K562 (cell line): ENCODE data around the gene RREB1.

Source experiments
- FOSL1 ChIP-seq: fragments of 200-800 bp; sonication (Bioruptor generic); conservative IDR thresholded peaks from 2 replicates; pipeline ENCODE4 v1.6.1; 2016; ENCODE audit warnings: missing genetic modification characterization, missing compliant biosample characterization
- NFE2L1 ChIP-seq: fragments of 450-650 bp; IDR thresholded peaks from 2 replicates; pipeline ENCODE4 v1.6.1; 2016; ENCODE audit warnings: missing genetic modification characterization, low read depth, mild to moderate bottlenecking, missing compliant biosample characterization, moderate library complexity, borderline replicate concordance
- POLR2A ChIP-seq: fragments of 450-650 bp; conservative IDR thresholded peaks from 2 replicates; pipeline ENCODE4 v1.6.1; 2016
- POLR2AphosphoS5 ChIP-seq: IDR thresholded peaks from 2 replicates; pipeline ENCODE4 v1.6.1; 2011; ENCODE audit warnings: mild to moderate bottlenecking, low read depth, low read length, moderate library complexity; ENCODE audit not compliant: control insufficient read depth, insufficient read depth
- RAD21 ChIP-seq, 2 experiments: fragments of 250-450 bp in 1 of 2; fragments of 450-650 bp in 1 of 2; sonication (Bioruptor Pico) in 1 of 2; formaldehyde crosslinking in 1 of 2; IDR thresholded peaks in 1 of 2; conservative IDR thresholded peaks in 1 of 2; 2 replicates each; pipeline versions ENCODE4 v1.4.0 to v1.8.0; 2020 to 2022; ENCODE audit warnings: mild to moderate bottlenecking in 2 of 2, moderate library complexity in 1 of 2
- ZNF184 ChIP-seq: sonication (generic); formaldehyde crosslinking; IDR thresholded peaks from 2 replicates; pipeline ENCODE4 v1.5.0; 2020; ENCODE audit warnings: missing genetic modification reagents
- ZNF696 ChIP-seq: fragments of 250-450 bp; sonication (Bioruptor Pico); conservative IDR thresholded peaks from 2 replicates; pipeline ENCODE4 v1.4.0; 2020; ENCODE audit warnings: mild to moderate bottlenecking, moderate library complexity
- TF ChIP-seq, protein P1 (sequence below): sonication (generic); formaldehyde crosslinking; IDR thresholded peaks from 2 replicates; pipeline ENCODE4 v1.8.1; 2022; ENCODE audit warnings: missing genetic modification reagents
- TF ChIP-seq, protein P2 (sequence below): IDR thresholded peaks from 2 replicates; pipeline ENCODE4 v1.6.1; 2011; ENCODE audit warnings: borderline replicate concordance, low read depth, mild to moderate bottlenecking, moderate library complexity, low read length; ENCODE audit not compliant: insufficient read depth, poor library complexity, severe bottlenecking

DNA sequence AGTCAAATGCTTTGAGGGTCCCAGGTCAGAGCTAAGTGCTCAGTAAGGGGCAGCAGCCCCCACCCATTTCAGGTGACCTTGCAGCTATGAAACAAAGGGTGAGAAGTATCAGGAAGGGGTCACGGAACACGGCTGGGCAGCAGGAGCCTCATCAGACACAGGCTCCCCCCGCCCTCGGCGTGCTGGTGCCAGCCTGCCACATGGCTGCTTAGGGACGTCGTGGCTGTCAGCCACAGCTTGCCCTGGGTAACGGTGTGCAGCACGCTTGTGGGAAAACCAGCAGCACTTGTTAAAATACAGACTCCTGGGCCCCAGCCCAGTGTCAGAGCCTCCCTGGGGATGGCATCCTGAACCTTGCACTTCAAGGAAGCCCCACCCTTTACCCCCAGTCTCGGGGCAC lies 165.9 kb downstream of the RREB1 start:
- TF ChIP-seq, protein P1, sequence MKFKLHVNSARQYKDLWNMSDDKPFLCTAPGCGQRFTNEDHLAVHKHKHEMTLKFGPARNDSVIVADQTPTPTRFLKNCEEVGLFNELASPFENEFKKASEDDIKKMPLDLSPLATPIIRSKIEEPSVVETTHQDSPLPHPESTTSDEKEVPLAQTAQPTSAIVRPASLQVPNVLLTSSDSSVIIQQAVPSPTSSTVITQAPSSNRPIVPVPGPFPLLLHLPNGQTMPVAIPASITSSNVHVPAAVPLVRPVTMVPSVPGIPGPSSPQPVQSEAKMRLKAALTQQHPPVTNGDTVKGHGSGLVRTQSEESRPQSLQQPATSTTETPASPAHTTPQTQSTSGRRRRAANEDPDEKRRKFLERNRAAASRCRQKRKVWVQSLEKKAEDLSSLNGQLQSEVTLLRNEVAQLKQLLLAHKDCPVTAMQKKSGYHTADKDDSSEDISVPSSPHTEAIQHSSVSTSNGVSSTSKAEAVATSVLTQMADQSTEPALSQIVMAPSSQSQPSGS = no peak
- no peak for TF ChIP-seq POLR2A
- no peak for TF ChIP-seq POLR2AphosphoS5
- TF ChIP-seq, protein P2, sequence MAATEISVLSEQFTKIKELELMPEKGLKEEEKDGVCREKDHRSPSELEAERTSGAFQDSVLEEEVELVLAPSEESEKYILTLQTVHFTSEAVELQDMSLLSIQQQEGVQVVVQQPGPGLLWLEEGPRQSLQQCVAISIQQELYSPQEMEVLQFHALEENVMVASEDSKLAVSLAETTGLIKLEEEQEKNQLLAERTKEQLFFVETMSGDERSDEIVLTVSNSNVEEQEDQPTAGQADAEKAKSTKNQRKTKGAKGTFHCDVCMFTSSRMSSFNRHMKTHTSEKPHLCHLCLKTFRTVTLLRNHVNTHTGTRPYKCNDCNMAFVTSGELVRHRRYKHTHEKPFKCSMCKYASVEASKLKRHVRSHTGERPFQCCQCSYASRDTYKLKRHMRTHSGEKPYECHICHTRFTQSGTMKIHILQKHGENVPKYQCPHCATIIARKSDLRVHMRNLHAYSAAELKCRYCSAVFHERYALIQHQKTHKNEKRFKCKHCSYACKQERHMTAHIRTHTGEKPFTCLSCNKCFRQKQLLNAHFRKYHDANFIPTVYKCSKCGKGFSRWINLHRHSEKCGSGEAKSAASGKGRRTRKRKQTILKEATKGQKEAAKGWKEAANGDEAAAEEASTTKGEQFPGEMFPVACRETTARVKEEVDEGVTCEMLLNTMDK = no peak
- TF ChIP-seq FOSL1 = no peak
- TF ChIP-seq ZNF184 (CRISPR knock-in tag) = no peak
- no peak for TF ChIP-seq RAD21 (CRISPR knock-in tag; conservative IDR thresholded peaks at IDR 0.05 in 1 of 2, IDR thresholded peaks at IDR 0.05 in 1 of 2)
- no peak for TF ChIP-seq ZNF696
- no peak for TF ChIP-seq NFE2L1 (tag)
